Stimulated activated CD8-positive, alpha-beta memory T cell treated with anti-CD3 and anti-CD28 coated beads, Interleukin-7, amount 100 ng/mL, for 48 hours (primary cell): ENCODE results near the gene TKFC.

Source experiments
- DNase-seq, 2 donors: peaks; one replicate each; pipeline ENCODE4 v3.0.0-alpha.2; 2020; ENCODE audit warnings: low read depth in 1 of 2; ENCODE audit errors: extremely low read depth in 1 of 2

TKFC gene

DNA sequence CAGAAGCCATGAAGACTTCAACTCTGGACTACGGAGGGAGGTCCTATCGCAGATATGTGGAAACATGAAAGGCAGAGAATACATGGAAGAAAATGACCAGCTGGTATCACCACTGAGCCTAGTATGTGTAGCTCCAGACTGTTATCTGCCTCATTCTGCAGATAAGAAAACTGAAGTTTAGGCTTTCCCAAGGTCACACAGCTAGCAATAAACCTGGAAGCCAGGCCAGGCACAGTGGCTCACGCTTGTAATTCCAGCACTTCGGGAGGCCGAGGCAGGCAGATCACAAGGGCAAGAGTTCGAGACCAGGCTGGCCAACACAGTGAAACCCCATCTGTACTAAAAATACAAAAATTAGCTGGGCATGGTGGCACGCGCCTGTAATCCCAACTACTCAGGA is 22.3 kb upstream of the TKFC start:
- DNase-seq: no peak

- DNase-seq: no peak
These were observed 17.8 kb upstream of the TKFC start for GRCh38 chr11:61315260-61315659.

- DNase-seq: no peak
These were observed 7.2 kb upstream of the TKFC start for GRCh38 chr11:61325649-61326414.

- no peak for DNase-seq
These were observed 5.4 kb upstream of the TKFC start for GRCh38 chr11:61327669-61328071.

DNA sequence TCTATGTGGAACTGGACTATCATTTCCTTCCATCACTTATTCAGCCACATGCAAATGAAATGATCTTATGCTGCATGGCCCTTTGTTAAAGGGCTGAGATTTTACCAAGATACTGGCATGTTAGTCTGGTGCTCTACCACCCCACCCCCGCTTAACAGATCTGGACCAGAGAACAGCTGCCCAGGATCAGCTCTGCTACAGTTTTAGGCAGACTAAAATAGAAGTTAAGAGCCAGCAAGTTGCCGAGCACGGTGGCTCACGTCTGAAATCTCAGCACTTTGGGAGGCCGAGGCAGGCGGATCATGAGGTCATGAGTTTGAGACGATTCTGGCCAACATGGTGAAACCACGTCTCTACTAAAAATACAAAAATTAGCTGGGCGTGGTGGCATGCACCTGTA is 4.7 kb upstream of the TKFC start:
- DNase-seq: no peak

DNA sequence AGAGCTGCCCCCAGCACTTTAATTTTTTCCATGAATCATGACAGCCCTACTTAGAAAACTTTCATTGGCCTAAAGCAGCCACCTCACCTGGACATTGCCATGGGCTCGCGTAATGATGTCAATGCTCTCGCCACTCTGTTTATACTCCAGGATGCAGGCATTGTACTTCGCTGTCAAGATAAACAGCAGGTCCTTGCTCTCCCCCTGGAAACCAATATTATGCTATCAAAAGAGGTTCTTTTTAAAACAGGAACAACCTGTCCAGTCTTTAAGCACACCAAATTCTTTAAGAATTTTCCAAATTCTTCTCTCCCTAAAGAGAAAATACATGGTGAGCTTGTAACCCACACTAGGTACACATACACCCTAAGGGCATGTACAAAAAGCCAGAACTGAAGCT is 3.2 kb upstream of the TKFC start:
- no peak for DNase-seq

GRCh38 chr11:61331651-61332050 is 1.4 kb upstream of the TKFC start:
- DNase-seq: no peak

DNA sequence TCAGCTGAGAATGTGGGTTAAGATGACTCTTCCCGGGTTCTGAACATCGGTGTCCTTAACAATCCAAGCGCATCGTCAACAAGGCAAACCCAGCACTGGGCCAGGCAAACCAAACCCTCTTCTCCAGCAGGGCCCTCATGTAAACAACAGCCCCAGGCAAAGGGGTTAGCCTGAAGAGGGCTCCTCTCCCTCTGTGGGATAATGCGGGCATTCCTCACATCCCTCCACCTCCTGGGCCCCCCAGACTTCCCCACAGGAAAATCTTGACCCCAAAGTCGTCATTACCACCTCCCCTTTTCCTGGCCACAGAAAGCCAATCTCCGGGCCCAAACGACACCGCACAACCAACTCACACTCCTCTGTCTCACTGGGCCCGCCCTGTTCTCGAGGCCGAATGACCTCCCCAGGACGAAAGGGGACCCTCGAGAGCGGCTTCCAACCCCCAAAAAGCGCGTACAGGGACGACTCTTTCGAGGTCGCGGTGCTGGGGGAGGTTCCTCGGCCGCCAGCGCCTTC is 689 bp upstream of the TKFC start:
- no peak for DNase-seq

GRCh38 chr11:61333550-61334433 is 764 bp downstream of the TKFC start:
- DNase-seq: no peak

DNA sequence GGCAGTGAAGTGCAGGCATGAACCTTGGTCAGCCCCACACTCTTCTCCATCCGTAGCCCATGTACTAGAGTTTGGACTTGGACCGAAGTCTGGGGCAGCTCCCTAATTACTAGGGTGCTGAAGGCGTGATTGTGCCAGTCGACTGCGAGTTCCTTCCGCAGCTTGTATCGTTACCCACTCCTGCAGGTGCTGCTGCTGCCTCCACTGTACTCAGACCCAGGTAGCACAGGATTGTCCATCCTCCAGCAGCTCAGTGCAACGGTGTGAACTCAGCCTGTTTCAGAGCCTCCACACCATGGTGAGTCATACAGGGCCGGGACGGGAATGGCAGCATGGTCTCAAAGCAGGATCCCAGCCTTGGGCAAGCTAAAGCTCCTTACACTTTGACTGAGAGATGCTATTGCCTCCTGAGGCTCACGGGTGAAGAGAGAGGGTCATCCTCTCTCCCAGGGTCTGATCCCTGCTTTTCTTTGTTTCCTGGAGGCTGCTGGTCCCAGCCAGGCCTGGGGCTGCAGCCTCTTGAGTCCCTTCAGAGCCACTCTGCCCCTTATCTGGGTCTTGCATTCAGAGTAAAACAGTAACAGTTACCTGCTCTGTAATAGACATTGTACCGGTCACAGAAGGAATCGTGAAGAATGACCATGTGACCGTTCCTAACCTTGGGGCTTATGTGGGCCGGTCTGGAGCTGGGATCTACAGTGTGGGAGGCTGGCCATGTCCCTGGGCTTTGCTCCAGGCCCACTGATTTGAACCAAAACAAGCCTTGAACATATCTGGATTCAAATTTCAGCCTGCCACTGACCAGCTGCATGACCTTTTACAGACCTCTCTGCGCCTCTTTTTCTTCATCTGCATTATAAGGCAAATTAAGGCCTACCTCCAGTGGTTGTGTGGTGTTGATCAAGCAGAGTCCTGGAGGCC is 1.7 kb downstream of the TKFC start:
- no peak for DNase-seq

DNA sequence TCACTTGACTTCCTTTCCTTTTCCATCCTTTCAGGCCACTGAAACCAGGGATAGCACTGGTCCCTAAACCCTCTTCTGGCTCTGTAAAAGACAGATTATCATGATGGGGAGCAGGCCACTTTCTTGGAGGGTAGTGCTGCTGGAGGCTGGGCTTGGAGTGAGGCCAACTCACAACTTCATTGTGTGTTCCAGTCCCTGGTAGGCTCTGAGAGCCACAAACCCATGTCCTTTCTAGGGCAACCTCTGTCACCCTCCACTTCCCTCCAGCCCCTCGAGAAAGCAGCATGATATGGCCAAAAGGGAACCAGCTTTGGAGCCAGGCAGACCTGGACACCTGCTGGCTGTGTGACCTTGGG is 2.3 kb downstream of the TKFC start:
- DNase-seq: no peak

- DNase-seq: peak; percentile 65 to 67
These were observed 3.3 kb downstream of the TKFC start for GRCh38 chr11:61336171-61336935.

DNA sequence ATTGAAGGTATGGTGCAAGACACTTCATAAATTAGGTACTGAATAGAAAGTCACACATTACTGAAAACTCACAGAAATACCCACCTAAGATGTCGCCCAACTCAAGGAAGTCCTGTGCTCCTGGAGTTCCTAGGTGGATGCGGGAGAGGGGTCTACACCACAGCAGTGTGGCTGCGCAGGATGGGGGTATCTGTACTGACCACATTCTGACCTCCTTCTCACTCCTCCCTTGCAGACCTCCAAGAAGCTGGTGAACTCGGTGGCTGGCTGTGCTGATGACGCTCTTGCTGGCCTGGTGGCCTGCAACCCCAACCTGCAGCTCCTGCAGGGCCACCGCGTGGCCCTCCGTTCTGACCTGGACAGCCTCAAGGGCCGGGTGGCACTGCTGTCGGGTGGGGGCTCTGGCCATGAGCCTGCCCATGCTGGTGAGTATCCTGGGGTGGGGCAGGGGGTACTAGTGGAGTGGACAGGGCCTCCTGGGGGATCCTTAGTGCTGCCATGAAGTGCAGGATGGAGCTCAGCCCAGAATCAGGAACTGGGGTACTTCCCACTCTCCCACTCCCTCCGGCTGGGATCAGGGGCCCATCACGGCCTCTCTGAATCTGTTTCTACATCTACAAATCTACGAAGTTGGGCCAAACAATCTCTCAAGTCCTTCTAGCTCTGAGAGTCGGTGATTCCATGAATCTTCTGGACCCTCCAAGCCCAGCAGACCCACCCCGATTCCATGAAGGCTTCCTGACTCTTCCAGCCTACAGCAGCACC is 4.9 kb downstream of the TKFC start:
- no peak for DNase-seq

DNA sequence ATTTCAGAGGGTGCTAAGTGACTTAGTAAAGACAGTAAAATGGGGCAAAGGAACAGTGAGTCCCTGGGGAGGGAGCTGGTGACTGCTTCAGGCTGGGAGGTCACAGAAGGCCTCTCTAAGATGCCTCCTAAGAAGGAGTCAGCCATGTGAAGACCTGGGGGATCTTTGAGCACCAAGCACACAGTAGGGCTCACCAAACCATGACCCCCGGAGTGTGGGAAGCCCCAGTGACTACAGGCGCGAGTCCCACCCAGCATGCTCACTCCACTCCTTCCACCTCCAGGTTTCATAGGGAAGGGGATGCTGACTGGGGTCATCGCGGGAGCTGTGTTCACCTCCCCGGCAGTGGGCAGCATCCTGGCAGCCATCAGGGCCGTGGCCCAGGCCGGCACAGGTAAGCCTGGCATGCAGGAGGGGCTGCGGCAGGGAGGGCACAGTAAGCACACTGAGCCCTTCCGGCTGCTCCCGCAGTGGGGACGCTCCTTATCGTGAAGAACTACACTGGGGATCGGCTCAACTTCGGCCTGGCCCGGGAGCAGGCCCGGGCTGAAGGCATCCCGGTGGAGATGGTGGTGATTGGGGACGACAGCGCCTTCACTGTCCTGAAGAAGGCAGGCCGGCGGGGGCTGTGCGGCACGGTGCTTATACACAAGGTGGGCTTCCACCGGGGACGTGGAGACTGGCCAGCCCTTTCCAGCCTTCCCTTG is 5.9 kb downstream of the TKFC start:
- DNase-seq: no peak

- no peak for DNase-seq
These were observed 6.5 kb downstream of the TKFC start for GRCh38 chr11:61339490-61339878.

DNA sequence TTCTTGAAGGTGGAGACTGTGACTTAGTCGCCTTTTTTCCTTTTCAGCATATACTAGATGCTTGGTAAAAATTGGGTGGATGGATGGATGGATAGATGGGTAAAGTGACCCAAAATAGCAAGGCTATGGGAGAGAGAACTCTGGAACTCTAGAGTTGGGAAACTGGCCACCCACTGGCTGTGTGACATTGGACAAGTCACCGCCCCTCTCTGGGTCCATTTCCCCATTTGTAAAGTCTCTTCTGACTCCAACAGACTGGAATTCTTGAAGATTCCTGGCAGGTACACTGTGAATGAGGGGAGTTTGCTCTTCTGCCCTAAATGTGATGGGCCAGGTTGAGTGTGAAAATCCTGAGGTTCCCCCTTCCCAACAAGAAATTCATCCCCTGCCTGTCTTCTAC is 8.0 kb downstream of the TKFC start:
- DNase-seq: no peak

DNA sequence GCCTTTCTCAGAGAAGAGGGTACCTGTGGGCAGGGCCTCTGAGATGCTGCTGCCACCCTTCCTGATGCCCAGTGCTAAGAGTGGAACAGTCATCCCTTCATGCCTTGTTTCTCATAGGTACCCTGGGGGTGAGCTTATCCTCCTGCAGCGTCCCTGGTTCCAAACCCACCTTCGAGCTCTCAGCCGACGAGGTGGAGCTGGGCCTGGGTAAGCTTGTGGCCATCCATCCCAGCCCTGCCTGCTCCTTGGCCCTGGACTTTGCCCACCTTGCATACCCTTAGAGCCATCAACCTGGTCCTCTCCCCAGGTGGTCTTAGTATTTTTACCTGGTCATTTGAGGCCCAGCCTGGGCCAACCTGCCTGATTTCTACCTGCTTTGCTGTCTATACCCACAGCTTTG is 8.7 kb downstream of the TKFC start:
- DNase-seq: no peak

GRCh38 chr11:61342207-61342803 is 9.3 kb downstream of the TKFC start:
- DNase-seq: no peak
